Peyer's patch (tissue), 4 donors: ENCODE results near the gene DPF3. TPM values are rescaled to one million over a fixed set of nuclear protein-coding genes. Genes with fewer than 3 reads are reported as not detected.

Experiments used
- DNase-seq, 3 donors: peaks; one replicate each; pipeline ENCODE4 v3.0.0-alpha.2; 2017 to 2019
- H3K27ac ChIP-seq, 4 donors: fragments of 200-600 bp; sonication (generic); one replicate each; pipeline ENCODE4 v1.5.1; 2016 to 2019
- H3K27me3 ChIP-seq, 2 donors: fragments of 200-600 bp; sonication (generic); one replicate each; pipeline ENCODE4 v1.5.1; 2019
- H3K36me3 ChIP-seq, 3 donors: fragments of 200-600 bp; sonication (generic); one replicate each; pipeline ENCODE4 v1.5.1; 2016 to 2019
- H3K4me1 ChIP-seq, 4 donors: fragments of 200-600 bp; sonication (generic); one replicate each; pipeline ENCODE4 v1.5.1; 2016 to 2019
- H3K4me3 ChIP-seq, 4 donors: fragments of 200-600 bp; sonication (generic); 1 replicate in 3 of 4; 2 replicates in 1 of 4; pipeline ENCODE4 v1.5.1; 2016 to 2019; ENCODE audit warnings: mild to moderate bottlenecking in 1 of 4
- H3K9me3 ChIP-seq, 4 donors: fragments of 200-600 bp; sonication (generic); one replicate each; pipeline ENCODE4 v1.5.1; 2016 to 2019; ENCODE audit warnings: mild to moderate bottlenecking in 1 of 4
- CTCF ChIP-seq, 6 experiments: fragments of 450-650 bp in 4 of 6; fragments of 200-600 bp in 2 of 6; sonication (generic) in 1 of 6; IDR thresholded peaks; one replicate each; pipeline ENCODE4 v1.5.1; 2017 to 2019; ENCODE audit warnings: antibody characterized with exemption in 6 of 6, mild to moderate bottlenecking in 3 of 6, moderate library complexity in 1 of 6
- POLR2A ChIP-seq, 2 donors: fragments of 450-650 bp; IDR thresholded peaks; one replicate each; pipeline ENCODE4 v1.5.1; 2017; ENCODE audit warnings: antibody characterized with exemption in 2 of 2, mild to moderate bottlenecking in 2 of 2, moderate library complexity in 2 of 2
- total RNA-seq, 4 donors: library from RNA; depleted of rRNA; stranded (reverse); fragments of >200 nt; gene quantifications; one replicate each; pipeline ENCODE4 v1.1.0, GENCODE V29; 2016

DPF3 gene
- total RNA-seq, 4 donors from 2014 or later = 10.7 to 25.6 (median 17.9) TPM

- no peak for DNase-seq
- H3K27me3 ChIP-seq = no peaks in the 10 kb centered on the region
- no peak overlapping the region for H3K27ac ChIP-seq
- H3K36me3 ChIP-seq = no peaks in the 10 kb centered on the region
- H3K9me3 ChIP-seq = no peaks in the 10 kb centered on the region
- H3K4me3 ChIP-seq = no peak overlapping the region
- TF ChIP-seq CTCF (IDR thresholded peaks at IDR 0.05) (no peak), POLR2A (IDR thresholded peaks at IDR 0.05) (no peak)
- H3K4me1 ChIP-seq = peaks cover 0 to 12% (median 4%) of the 10 kb centered on the region in 4 donors
Observed at GRCh38 chr14:72889366-72889765, 4.5 kb downstream of the DPF3 start.

- no peaks in the 10 kb centered on the region for H3K27me3 ChIP-seq
- no peak overlapping the region for H3K4me3 ChIP-seq
- H3K9me3 ChIP-seq = no peaks in the 10 kb centered on the region
- no peak for DNase-seq
- H3K27ac ChIP-seq = no peak overlapping the region
- peaks cover 0 to 12% (median 4%) of the 10 kb centered on the region in 4 donors for H3K4me1 ChIP-seq
- TF ChIP-seq CTCF (IDR thresholded peaks at IDR 0.05) (no peak), POLR2A (IDR thresholded peaks at IDR 0.05) (no peak)
- H3K36me3 ChIP-seq = no peaks in the 10 kb centered on the region
Observed at GRCh38 chr14:72888636-72889201, 5.2 kb downstream of the DPF3 start.

- H3K27ac ChIP-seq = no peak overlapping the region
- no peaks in the 10 kb centered on the region for H3K36me3 ChIP-seq
- DNase-seq = no peak
- H3K4me1 ChIP-seq = peaks cover 0 to 12% (median 4%) of the 10 kb centered on the region in 4 donors
- TF ChIP-seq POLR2A (IDR thresholded peaks at IDR 0.05) = no peak
- TF ChIP-seq CTCF (IDR thresholded peaks at IDR 0.05) = no peak
- H3K9me3 ChIP-seq = no peaks in the 10 kb centered on the region
- no peaks in the 10 kb centered on the region for H3K27me3 ChIP-seq
- H3K4me3 ChIP-seq = no peak overlapping the region
Observed at GRCh38 chr14:72888192-72888591, 5.7 kb downstream of the DPF3 start.

- peaks cover 0 to 10% (median 4%) of the 10 kb centered on the region in 4 donors for H3K4me1 ChIP-seq
- H3K27me3 ChIP-seq = no peaks in the 10 kb centered on the region
- H3K9me3 ChIP-seq = no peaks in the 10 kb centered on the region
- TF ChIP-seq CTCF (IDR thresholded peaks at IDR 0.05) (no peak), POLR2A (IDR thresholded peaks at IDR 0.05) (no peak)
- no peaks in the 10 kb centered on the region for H3K36me3 ChIP-seq
- DNase-seq = no peak
- H3K4me3 ChIP-seq = no peak overlapping the region
- H3K27ac ChIP-seq = no peak overlapping the region
Observed at GRCh38 chr14:72887514-72887913, 6.4 kb downstream of the DPF3 start.

- H3K4me1 ChIP-seq = no peaks in the 10 kb centered on the region
- H3K27me3 ChIP-seq = no peaks in the 10 kb centered on the region
- H3K4me3 ChIP-seq = no peak overlapping the region
- H3K27ac ChIP-seq = no peak overlapping the region
- DNase-seq = no peak
- no peak for TF ChIP-seq POLR2A (IDR thresholded peaks at IDR 0.05)
- TF ChIP-seq CTCF (IDR thresholded peaks at IDR 0.05) = no peak
- no peaks in the 10 kb centered on the region for H3K9me3 ChIP-seq
- no peaks in the 10 kb centered on the region for H3K36me3 ChIP-seq
Observed at GRCh38 chr14:72884386-72884785, 9.5 kb downstream of the DPF3 start.

- DNase-seq = no peak
- Histone ChIP-seq H3K4me3 (no peak overlapping the region), H3K27ac (no peak overlapping the region), H3K36me3 (no peaks in the 10 kb centered on the region), H3K9me3 (no peaks in the 10 kb centered on the region), H3K27me3 (no peaks in the 10 kb centered on the region), H3K4me1 (no peaks in the 10 kb centered on the region)
- no peak for TF ChIP-seq POLR2A (IDR thresholded peaks at IDR 0.05)
- no peak for TF ChIP-seq CTCF (IDR thresholded peaks at IDR 0.05)
Observed at GRCh38 chr14:72883961-72884360, 9.9 kb downstream of the DPF3 start.
